Measurements from ENCODE around the gene LGALS7. TPM values are rescaled to one million over a fixed set of nuclear protein-coding genes. Genes with fewer than 3 reads are reported as not detected.

LGALS7 gene
- total RNA-seq, 1 experiment from 2014 or later: not detected

Other genes starting within 250 kb of the LGALS7 start
- gene MAP4K1, start 155.6 kb downstream of the LGALS7 start, total RNA-seq (2021; ENCODE audit: unreplicated experiment): 11.1 TPM
- gene EIF3K, start 154.3 kb downstream of the LGALS7 start, total RNA-seq (2021; ENCODE audit: unreplicated experiment): 2,011 TPM
- 3,297 TPM for gene ACTN4, start 125.9 kb downstream of the LGALS7 start, total RNA-seq (2021; ENCODE audit: unreplicated experiment)
- 58.5 TPM for gene CAPN12, start 29.0 kb downstream of the LGALS7 start, total RNA-seq (2021; ENCODE audit: unreplicated experiment)
- 3.6 TPM for gene LGALS7B, start 15.7 kb upstream of the LGALS7 start, total RNA-seq (2021; ENCODE audit: unreplicated experiment)
- 3.9 TPM for gene LGALS4, start 39.4 kb upstream of the LGALS7 start, total RNA-seq (2021; ENCODE audit: unreplicated experiment)
- 945 TPM for gene ECH1, start 58.3 kb upstream of the LGALS7 start, total RNA-seq (2021; ENCODE audit: unreplicated experiment)
- gene HNRNPL, start 76.5 kb upstream of the LGALS7 start, total RNA-seq (2021; ENCODE audit: unreplicated experiment): 749 TPM
- gene RINL, start 104.8 kb upstream of the LGALS7 start, total RNA-seq (2021; ENCODE audit: unreplicated experiment): 1.3 TPM
- 162 TPM for gene SIRT2, start 126.1 kb upstream of the LGALS7 start, total RNA-seq (2021; ENCODE audit: unreplicated experiment)
- 185 TPM for gene NFKBIB, start 126.5 kb upstream of the LGALS7 start, total RNA-seq (2021; ENCODE audit: unreplicated experiment)
- 1.3 TPM for gene CCER2, start 138.7 kb upstream of the LGALS7 start, total RNA-seq (2021; ENCODE audit: unreplicated experiment)
- 186 TPM for gene SARS2, start 157.2 kb upstream of the LGALS7 start, total RNA-seq (2021; ENCODE audit: unreplicated experiment)
- 511 TPM for gene MRPS12, start 157.4 kb upstream of the LGALS7 start, total RNA-seq (2021; ENCODE audit: unreplicated experiment)
- gene FBXO17, start 202.2 kb upstream of the LGALS7 start, total RNA-seq (2021; ENCODE audit: unreplicated experiment): 411 TPM